Vagina (tissue), 2 donors: Measurements from ENCODE around the gene SLC23A2. TPM values are rescaled to one million over a fixed set of nuclear protein-coding genes. Genes with fewer than 3 reads are reported as not detected.
"Not testable (repeated sequence)": the region's sequence is repeated elsewhere in the genome, so short reads cannot be mapped to it uniquely, and the experiment has no call there.

ENCODE experiments used
- DNase-seq, 2 donors: peaks; one replicate each; pipeline ENCODE4 v3.0.0-alpha.2; 2017; ENCODE audit errors: extremely low spot score in 2 of 2
- H3K27ac ChIP-seq: fragments of 200-600 bp; sonication (generic); one replicate; pipeline ENCODE4 v1.5.1; 2019
- H3K27me3 ChIP-seq: fragments of 200-600 bp; sonication (generic); one replicate; pipeline ENCODE4 v1.5.1; 2019
- H3K36me3 ChIP-seq, 2 donors: fragments of 200-600 bp; sonication (generic); one replicate each; pipeline ENCODE4 v1.5.1; 2017 to 2019
- H3K4me1 ChIP-seq: fragments of 200-600 bp; sonication (generic); one replicate; pipeline ENCODE4 v1.5.1; 2019
- H3K4me3 ChIP-seq, 2 donors: fragments of 200-600 bp; sonication (generic); 1 replicate in 1 of 2; 2 replicates in 1 of 2; pipeline ENCODE4 v1.5.1; 2016 to 2019
- H3K9me3 ChIP-seq: fragments of 200-600 bp; sonication (generic); one replicate; pipeline ENCODE4 v1.5.1; 2019
- CTCF ChIP-seq, 3 experiments: fragments of 450-650 bp in 2 of 3; fragments of 200-600 bp in 1 of 3; sonication (generic) in 1 of 3; IDR thresholded peaks; one replicate each; pipeline ENCODE4 v1.5.1; 2017 to 2019; ENCODE audit warnings: antibody characterized with exemption in 3 of 3, mild to moderate bottlenecking in 2 of 3, moderate library complexity in 2 of 3
- POLR2A ChIP-seq, 2 donors: fragments of 450-650 bp; IDR thresholded peaks; one replicate each; pipeline ENCODE4 v1.6.1; 2017; ENCODE audit warnings: antibody characterized with exemption in 2 of 2, mild to moderate bottlenecking in 2 of 2, moderate library complexity in 2 of 2
- POLR2AphosphoS5 ChIP-seq, 2 donors: sonication (generic); formaldehyde crosslinking; IDR thresholded peaks; one replicate each; pipeline ENCODE4 v1.9.0; 2017; ENCODE audit warnings: antibody characterized with exemption in 2 of 2, mild to moderate bottlenecking in 2 of 2, low read depth in 1 of 2; ENCODE audit not compliant: insufficient read depth in 1 of 2
- intact Hi-C: fragments of 100-400 bp; cut with DNase I; formaldehyde crosslinking; loops from one replicate; pipeline ENCODE4 v1.15.1; 2023
- total RNA-seq: library from RNA; depleted of rRNA; stranded (reverse); fragments of >200 nt; gene quantifications from one replicate; pipeline ENCODE4 v1.2.3, GENCODE V29; 2016

Gene SLC23A2
- total RNA-seq, 1 donor from 2014 or later = 14.7 TPM

GRCh38 chr20:4855097-4855496, 146.2 kb downstream of the SLC23A2 start:
- no peak for DNase-seq
- H3K27ac ChIP-seq = no peak overlapping the region
- peaks cover 0 to 35% of the 10 kb centered on the region in 2 donors for H3K36me3 ChIP-seq
- H3K4me1 ChIP-seq = no peaks in the 10 kb centered on the region
- intact Hi-C loops = no loop called here
- TF ChIP-seq CTCF (IDR thresholded peaks at IDR 0.05) (no peak), POLR2AphosphoS5 (IDR thresholded peaks at IDR 0.05; ENCODE audit: insufficient read depth in 1 of 2, low read depth in 1 of 2) (no peak), POLR2A (IDR thresholded peaks at IDR 0.05) (no peak)
- H3K27me3 ChIP-seq = no peaks in the 10 kb centered on the region
- no peak overlapping the region for H3K4me3 ChIP-seq
- no peaks in the 10 kb centered on the region for H3K9me3 ChIP-seq

- Histone ChIP-seq H3K27me3 (no peaks in the 10 kb centered on the region), H3K9me3 (no peaks in the 10 kb centered on the region), H3K27ac (no peak overlapping the region), H3K4me1 (no peaks in the 10 kb centered on the region), H3K4me3 (no peak overlapping the region), H3K36me3 (peaks cover 0 to 32% of the 10 kb centered on the region in 2 donors)
- TF ChIP-seq POLR2A (IDR thresholded peaks at IDR 0.05) (no peak), POLR2AphosphoS5 (IDR thresholded peaks at IDR 0.05; ENCODE audit: insufficient read depth in 1 of 2, low read depth in 1 of 2) (no peak), CTCF (IDR thresholded peaks at IDR 0.05) (no peak)
- intact Hi-C loops = no loop called here
- DNase-seq = no peak
These were observed 146.8 kb downstream of the SLC23A2 start for GRCh38 chr20:4854561-4854901.

GRCh38 chr20:4853757-4854560, 147.4 kb downstream of the SLC23A2 start:
- DNase-seq = no peak

GRCh38 chr20:4853004-4853403, 148.3 kb downstream of the SLC23A2 start:
- no peak overlapping the region for H3K4me3 ChIP-seq
- peaks cover 0 to 19% of the 10 kb centered on the region in 2 donors for H3K36me3 ChIP-seq
- TF ChIP-seq POLR2A (IDR thresholded peaks at IDR 0.05) (no peak), POLR2AphosphoS5 (IDR thresholded peaks at IDR 0.05; ENCODE audit: insufficient read depth in 1 of 2, low read depth in 1 of 2) (no peak), CTCF (IDR thresholded peaks at IDR 0.05) (no peak)
- no peaks in the 10 kb centered on the region for H3K27me3 ChIP-seq
- H3K27ac ChIP-seq = no peak overlapping the region
- DNase-seq = no peak
- no peaks in the 10 kb centered on the region for H3K4me1 ChIP-seq
- no peaks in the 10 kb centered on the region for H3K9me3 ChIP-seq
- intact Hi-C loops = no loop called here

More at GRCh38 chr20:4853757-4854560, 147.4 kb downstream of the SLC23A2 start:
- no peak for TF ChIP-seq POLR2AphosphoS5 (IDR thresholded peaks at IDR 0.05; ENCODE audit: insufficient read depth in 1 of 2, low read depth in 1 of 2)
- Histone ChIP-seq H3K9me3 (no peaks in the 10 kb centered on the region), H3K4me1 (no peaks in the 10 kb centered on the region), H3K36me3 (peaks cover 0 to 28% of the 10 kb centered on the region in 2 donors), H3K27ac (no peak overlapping the region), H3K4me3 (no peak overlapping the region), H3K27me3 (no peaks in the 10 kb centered on the region)
- intact Hi-C loops = no loop called here

- Histone ChIP-seq H3K4me1 (no peaks in the 10 kb centered on the region), H3K36me3 (peaks cover 0 to 9% of the 10 kb centered on the region in 2 donors), H3K27me3 (no peaks in the 10 kb centered on the region), H3K27ac (no peak overlapping the region), H3K9me3 (no peaks in the 10 kb centered on the region), H3K4me3 (no peak overlapping the region)
- peak in 1 of 2 donors; percentile 46 for DNase-seq
- TF ChIP-seq CTCF (IDR thresholded peaks at IDR 0.05) (no peak), POLR2AphosphoS5 (IDR thresholded peaks at IDR 0.05; ENCODE audit: insufficient read depth in 1 of 2, low read depth in 1 of 2) (no peak), POLR2A (IDR thresholded peaks at IDR 0.05) (no peak)
- intact Hi-C loops = no loop called here
These were observed 150.3 kb downstream of the SLC23A2 start for GRCh38 chr20:4850960-4851359.

GRCh38 chr20:4848829-4849228, 152.5 kb downstream of the SLC23A2 start:
- intact Hi-C loops, H3K36me3 ChIP-seq, DNase-seq, H3K4me3 ChIP-seq, H3K27ac ChIP-seq, H3K27me3 ChIP-seq, H3K9me3 ChIP-seq, H3K4me1 ChIP-seq: not testable (repeated sequence)
